ENCODE measurements around the gene GAD2.

The GAD2 gene

DNA sequence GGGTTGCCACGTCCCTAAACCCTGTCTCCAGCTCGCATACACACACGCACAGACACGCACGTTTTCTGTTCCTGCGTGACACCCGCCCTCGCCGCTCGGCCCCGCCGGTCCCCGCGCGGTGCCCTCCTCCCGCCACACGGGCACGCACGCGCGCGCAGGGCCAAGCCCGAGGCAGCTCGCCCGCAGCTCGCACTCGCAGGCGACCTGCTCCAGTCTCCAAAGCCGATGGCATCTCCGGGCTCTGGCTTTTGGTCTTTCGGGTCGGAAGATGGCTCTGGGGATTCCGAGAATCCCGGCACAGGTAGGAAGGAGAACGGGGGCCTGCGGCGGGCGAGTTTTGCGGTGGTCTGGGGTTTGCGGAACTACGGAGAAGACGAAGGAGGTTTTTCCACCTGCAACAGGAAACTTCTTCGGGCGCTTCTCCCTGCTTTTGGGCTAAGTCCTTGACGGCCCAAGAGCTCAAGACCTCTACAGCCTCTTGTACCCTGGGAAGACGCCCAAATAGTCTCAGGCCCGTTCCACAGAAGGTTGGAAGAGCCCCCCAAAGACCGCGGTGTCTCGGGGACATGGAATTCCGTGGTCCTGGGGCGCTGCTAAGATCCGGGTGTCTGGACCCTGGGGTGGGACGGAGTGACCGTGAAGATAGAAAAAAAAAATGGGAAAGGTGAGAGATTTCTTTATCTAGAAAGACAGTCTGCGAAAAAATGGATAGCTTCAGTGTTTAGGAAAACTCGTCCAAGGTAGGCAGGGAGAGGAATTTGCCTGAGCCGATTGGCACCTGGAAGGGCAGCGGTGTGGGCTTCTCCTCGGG is at the start of gene GAD2:
Gene GAD2, plus strand, starts transcription at position 190 of the 811 bp plus-strand sequence. Its CDS starts 36 bp downstream, at position 226.
- DNase-seq (ENCODE audit: low read depth) = no peak

DNA sequence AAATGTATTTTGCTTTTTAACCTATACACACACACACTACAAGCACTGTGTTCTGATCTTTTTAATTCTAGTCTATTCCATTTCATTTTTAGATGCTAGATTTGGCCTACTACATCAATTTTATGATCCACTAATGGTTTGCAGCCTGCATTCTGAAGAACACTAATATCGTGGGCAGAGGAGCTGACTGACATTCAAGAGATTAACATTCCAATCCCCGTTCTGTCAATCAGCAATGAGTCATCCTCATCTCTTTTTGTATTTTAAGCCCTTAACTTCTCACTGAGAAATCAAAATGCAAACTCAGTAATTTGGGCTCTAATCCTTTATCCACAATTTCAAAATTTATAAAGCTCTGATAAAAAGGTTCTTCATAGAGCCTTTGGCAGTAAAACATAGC is 47.1 kb upstream of the GAD2 start:
- no peak for DNase-seq (ENCODE audit: low read depth)

DNA sequence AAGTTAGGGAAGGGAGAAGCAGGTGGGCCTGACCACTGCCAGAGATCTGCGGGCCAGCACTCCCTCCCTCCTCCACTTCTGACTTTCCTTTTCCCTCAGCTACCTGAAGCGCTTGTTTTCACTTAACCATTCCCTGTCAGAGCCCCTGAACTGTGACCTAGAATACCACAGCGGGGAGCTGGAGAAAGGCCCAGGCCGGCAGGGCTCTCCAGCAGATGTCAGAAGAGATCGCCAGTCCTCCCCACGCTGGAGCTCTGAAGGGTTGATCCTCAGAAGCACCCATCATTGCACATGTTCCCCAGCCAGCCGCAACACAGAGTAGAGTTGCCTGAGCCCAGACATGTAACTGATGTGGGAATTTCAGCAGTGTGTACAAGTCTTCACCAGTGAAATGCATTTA is 44.4 kb upstream of the GAD2 start:
- no peak for DNase-seq (ENCODE audit: low read depth)

DNA sequence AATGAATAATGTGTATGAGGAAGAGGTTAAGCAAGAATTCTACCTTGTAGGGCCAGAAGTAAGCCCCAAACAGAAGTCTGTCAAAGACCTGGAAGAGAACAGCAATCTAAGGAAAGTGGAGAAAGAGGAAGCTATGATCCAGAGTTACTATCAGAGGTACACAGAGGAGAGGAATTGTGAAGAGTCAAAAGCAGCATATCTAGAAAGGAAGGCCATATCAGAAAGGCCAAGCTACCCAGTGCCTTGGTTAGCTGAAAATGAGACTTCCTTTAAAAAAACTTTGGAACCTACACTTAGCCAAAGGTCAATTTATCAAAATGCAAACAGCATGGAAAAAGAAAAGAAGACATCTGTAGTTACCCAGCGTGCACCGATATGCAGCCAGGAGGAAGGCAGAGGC is 42.7 kb upstream of the GAD2 start:
- no peak for DNase-seq (ENCODE audit: low read depth)

DNA sequence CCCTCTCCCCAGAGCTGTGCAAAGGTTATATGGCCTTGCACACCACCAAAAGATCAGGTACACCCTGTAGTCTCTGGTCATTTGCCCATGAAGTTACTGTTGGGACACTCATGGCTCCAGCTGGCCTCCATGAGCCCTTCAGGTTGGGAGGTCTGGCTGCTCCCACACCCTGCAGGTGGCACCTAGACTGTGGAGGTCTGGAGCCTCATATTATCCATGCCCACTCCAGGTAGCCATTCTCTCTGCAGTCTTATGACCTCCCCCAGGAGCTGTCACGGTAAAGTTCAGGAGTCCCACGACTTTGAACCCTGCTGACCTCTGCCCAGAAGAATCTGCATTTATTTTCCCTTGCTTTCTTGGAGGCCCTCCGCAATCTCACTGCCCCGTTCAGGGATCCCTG is 39.2 kb upstream of the GAD2 start:
- DNase-seq (ENCODE audit: low read depth) = no peak

DNA sequence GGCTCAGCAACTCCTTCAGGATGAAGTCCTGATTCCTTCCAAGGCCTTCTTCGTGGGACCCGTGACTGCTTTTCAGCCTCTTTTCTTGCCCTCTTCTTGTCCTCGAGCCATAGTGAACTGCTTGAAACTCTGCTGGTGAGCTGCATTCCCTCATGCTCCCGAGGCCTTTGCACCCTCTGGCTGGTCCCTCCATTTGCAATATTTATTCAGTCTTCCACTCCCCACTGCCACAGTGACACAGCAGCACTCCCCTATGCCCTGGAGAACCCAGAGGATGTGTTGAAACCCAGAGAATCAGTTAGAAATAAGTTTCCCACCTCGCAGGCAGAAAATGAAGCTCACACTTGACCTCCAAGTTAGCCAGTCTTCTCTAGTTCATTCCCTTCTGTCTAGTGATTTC is 22.3 kb upstream of the GAD2 start:
- DNase-seq (ENCODE audit: low read depth) = no peak

DNA sequence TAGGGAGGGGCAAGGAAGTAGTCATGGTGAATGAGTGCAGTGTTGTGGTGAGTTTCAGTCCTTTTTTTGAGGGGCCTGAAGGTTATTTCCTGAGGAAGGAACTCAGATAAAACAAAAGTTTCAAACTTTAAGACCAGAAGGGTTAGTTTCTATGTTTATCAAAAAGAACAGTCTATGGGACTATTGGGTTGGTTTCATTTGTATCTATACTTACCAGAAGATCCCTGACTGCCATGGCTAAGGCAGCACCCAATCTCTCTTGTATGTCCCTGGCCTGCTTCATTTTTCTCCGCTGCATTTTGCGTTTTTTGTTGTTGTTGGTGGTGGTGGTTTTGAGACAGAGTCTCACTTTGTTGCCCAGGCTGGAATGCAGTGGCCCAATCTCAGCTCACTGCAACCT is 19.3 kb upstream of the GAD2 start:
- DNase-seq (ENCODE audit: low read depth) = no peak

DNA sequence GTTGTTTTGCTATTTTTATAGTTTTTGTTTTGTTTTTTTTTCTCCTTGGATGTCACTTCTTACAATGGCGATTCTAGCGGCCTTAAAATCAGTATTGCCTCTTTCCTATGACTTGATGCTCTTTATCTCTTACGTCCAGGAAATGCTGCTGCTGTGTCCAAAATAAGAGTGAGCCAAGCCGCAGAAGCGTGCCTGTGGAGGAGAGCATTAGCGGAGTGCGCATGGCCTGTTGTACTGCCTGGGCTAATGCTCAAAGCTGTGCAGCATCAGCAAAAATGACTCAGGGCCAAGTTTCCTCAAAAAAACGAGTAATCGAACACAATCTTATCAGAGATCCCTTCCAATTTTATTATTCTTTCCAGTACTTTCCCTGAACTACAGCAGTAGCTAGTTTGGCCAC is 18.5 kb upstream of the GAD2 start:
- no peak for DNase-seq (ENCODE audit: low read depth)

DNA sequence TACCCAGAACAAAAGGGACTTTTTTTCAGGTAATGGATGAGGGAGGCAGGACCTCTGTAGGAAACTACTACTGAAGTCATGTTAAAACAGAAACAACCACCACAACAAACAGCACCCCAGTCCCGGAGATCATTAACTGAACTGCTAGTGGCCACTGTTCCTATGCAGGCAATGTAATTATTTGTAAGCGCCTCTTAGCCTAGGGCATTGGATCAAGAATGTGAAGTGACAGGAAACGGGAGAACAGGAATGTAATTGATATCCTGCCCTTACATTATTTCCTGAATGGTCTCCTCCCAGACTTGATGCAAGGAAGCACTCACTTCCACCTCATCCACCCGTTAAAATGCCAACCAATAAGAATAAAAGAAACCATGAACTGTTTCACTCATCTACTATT is 16.7 kb upstream of the GAD2 start:
- no peak for DNase-seq (ENCODE audit: low read depth)

DNA sequence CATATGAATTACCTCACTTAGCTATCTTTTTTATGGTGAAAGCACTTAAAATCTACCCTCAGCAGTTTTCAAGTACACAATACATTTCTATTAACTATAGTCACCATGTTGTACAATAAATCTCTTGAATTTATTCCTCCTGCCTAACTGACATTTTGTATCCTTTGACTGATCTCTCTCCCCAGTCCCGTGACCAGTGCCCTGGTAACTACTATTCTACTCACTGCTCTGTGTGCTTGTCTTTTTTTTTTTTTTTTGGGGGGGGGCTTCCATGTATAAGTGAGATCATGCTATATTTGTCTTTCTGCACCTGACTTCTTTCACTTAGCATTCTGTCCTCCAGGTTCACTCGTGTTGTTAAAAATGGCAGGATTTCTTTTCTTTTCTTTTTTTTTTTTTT is 11.4 kb upstream of the GAD2 start:
- DNase-seq (ENCODE audit: low read depth) = no peak

DNA sequence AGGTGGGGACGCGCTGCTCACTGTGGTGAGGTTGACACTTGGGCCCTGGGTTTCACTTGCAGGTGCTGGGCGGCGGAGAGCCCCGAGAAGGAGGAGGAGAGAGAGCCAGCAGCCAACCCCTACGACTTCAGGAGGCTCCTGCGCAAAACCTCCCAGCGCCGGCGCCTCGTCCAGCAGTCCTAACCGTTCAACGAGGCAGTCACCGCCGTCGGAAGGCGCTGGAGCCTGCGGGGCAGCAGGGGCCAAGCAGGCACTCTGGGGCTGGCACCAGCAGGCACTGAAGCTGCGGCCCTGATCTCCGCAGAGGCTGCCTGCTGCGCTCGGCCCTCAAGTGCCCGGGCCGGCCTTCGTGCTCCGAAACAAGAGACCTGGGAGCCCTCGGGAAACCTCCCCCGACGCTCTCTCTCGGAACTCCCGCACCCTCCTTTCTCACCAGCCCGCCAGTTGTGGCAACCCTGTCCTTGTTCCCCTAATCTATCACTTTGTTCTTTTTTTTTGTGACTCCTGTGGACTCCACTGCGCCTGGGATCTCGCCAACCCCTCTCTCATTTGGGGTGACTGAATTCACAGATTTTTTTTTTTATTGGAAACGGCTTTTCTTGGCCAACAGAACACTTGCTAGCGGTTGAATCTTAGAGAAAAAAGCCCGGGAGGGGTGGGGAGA is 4.7 kb upstream of the GAD2 start:
- no peak for DNase-seq (ENCODE audit: low read depth)

DNA sequence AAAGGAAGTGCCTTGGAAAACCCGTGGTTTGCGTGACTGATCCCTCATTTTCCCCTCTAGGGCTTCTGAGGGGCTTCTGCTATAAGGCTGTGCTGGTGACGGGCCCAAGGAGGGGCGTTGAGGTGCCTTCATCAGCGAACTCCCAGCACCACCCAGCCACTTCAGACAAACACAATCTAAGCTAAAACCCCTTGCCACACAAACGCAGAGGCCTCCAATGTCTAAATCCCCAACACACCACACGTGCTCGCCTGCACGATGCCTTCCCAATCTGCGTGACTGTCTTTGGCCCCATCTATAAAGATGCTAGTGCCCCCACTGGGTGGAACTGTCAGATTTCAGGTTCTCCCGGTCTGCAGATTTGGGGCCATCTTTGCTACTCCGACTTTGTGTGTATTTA is 4.1 kb upstream of the GAD2 start:
- DNase-seq (ENCODE audit: low read depth) = no peak

DNA sequence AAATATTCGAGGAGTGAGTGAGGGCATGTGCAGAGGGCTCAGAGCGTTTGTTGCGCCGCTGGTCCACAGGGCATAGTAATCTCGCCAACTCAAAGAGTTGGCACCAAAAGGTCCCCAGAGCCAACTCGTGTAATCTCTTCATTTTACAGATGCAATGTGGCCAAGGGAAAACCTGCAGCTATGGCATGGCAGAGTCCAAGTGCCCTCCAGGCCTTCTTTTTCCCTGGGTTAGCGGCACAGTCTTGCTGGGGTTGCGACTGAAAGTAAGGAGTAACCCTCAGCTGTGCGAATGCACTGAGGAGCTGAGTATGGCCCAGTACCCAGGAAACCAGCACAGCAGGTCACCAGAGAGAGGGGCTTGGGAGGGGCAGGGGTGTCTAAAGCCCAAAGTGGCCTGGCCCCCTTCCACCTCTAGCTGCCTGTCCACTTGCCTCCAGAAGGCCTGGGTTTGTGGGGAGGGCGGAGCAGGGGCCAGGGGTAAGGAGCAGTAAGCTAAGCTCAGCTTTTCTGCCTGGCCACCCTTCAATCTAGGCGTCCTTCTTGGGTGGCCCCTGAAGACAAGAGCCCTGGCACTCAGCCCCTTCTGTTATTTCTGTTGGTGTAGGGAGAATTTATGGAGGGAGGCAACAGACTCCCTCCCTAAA is 3.3 kb upstream of the GAD2 start:
- DNase-seq (ENCODE audit: low read depth) = no peak

DNA sequence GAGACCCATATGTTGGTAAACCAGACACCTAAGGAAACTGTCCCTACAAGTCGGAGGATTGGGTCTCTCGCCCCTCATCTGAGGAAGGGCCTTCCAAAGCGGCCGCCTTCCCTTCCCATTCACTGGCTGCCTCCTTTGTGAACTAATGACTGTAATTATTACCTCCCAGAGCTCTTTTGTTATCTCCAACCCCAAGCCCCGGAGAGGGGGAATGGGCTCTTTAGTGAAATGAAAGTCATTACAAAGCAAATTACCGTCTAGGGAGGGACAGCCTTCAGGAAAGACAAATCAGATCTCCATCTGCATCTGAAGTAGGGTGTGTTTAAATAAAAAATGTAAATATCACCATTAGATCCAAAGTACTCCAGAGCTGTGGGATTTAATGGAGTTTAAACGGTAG is 2.6 kb upstream of the GAD2 start:
- no peak for DNase-seq (ENCODE audit: low read depth)

DNA sequence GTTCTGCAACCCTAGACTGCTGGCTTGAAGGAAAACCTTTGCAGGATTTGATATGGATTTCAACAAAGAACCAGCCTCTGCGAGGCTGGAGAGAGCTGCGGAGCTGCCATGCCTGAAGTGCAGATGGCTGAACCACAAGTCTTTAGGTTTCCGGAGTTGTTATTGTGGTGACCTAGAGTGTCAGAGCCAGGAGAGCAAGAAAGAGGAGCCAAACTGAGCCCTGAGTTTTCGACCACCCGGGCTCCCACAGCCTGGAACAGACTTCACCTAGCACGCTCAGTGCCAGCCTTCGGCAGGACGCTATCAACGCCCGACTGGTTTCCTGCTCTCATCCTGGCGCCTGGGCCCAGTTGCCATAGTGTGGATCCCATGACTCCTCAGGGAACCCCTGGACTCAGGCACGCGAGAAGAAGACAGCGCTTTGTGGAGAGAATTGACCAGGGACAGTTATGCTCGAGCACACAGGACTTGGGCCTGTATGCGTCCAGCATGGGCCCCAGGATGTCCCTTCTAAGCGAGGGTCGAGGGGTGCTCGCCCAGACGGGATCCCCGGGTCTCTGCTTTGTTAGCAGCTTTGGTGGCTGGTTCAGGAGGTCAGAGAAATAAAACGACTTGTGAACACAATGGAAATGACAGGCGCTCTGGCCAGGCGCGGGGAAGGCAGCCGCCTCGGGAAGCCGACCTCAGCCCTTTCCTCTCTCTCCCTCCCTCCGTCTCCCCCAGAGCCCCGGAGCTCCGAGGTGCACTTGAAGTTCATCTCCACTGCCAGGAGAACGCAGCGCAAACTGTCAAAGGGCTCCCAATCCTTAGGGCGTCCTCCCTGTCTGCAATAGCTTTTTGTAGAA is 1.8 kb upstream of the GAD2 start:
- no peak for DNase-seq (ENCODE audit: low read depth)

DNA sequence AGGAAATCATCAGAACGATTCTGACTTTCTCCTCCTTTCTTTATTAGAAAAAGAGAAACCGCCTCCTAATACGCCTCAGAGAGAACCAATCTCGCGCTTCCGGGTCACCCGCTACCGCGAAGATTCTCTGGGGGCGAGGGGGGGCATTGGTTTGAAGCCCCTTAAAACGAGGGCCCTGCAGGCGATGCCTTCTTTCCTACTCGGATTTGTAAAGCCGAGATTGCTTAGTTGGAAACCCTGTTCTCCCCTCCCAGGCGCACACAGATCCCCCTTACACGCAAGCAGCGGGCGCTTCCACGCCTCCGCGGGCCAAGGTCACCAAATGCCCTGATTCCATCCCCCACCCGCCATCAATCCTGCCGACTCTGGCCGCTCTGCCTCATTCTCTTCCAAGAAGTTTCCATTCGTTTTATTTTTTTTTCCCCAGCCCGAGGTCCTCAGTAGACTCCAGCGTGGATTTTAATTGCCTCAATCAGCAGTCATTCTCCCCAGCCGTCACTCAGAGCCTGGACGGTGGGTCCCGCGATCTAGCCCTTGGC is 1.1 kb upstream of the GAD2 start:
- DNase-seq (ENCODE audit: low read depth) = no peak

DNA sequence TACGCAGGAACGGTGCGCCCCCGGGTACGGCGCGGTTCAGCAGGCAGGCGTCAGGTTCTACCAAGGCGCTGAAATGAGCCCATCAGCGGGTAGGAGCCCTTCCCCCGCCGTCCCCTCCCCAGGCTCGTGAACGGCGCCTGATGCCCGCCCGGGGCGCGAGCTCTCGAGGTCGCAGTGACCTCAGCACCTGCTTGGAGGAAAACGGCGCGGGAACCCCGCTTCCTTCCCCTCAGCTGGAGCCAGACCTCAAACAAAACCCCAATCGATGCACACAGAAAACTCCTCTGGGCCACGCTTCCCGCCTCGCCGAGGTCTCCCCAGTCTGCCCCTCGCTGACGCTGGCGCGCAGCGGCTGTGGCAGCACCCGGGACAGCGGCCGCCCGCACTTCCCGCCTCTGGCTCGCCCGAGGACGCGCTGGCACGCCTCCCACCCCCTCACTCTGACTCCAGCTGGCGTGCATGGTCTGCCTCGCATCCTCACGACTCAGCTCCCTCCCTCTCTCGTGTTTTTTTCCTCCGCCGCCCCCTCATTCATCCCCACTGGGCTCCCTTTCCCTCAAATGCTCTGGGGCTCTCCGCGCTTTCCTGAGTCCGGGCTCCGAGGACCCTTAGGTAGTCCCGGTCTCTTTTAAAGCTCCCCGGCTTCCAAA is 514 bp upstream of the GAD2 start:
- DNase-seq (ENCODE audit: low read depth) = no peak

DNA sequence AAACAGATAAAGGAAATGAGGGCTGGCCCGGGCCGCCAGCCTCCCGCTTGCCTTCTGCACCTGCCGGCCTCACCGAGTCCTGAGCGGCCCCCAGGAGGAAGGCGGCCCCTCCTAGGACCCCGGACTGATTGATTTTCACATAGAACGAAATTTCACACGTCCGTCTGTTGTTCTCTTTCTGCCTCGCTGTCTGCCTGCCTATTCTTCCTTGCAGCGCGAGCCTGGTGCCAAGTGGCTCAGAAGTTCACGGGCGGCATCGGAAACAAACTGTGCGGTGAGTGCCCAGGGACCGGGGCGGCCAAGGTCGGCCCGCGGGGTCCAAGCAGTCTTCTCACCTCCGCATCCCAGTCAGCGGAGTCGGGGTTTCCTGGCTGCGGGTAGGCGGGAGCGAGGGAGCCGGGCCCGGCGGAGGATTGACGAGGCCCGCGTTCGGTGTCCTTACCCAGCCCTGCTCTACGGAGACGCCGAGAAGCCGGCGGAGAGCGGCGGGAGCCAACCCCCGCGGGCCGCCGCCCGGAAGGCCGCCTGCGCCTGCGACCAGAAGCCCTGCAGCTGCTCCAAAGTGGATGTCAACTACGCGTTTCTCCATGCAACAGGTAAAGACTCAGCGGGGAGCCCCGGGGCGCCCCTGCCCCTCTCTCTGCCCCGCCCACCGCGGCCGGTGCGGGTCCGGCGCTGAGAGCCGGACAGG is 967 bp downstream of the GAD2 start:
- no peak for DNase-seq (ENCODE audit: low read depth)

DNA sequence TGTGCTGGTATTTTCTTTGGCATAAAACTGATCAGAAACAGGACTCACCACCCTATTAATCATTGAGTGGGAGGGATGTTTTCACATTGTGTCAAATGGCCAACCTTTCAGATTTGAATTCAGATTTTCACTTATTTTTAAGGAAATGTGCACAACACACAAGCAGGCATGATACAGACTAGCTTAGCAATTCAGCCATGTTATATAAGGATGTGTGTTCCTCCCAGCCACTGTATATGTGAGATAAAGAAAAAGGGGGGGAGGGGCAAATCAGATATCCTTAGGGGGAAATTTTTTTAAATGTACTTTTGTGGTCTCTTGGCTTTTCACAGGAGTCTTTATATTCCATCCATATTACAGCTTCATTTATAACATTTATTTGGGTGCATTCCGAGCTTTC is 3.1 kb downstream of the GAD2 start:
- DNase-seq (ENCODE audit: low read depth) = no peak

DNA sequence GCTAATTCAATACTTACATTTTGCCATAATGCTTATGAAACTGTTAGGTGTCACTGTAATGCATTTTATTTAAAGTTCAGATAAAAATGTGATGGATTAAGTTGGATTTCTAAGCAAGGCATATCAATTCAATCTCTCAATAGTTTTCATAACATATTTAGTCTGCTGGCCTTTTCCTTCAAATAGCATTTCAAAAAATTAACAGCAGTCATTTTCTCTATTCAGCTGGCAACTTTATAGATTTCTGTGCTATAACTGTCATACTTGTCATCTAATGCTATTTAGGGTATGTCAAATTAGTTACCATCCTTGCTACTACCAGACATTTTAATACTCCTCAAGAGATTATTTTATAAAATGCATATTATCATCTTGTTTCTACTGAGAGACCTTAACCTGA is 4.3 kb downstream of the GAD2 start:
- no peak for DNase-seq (ENCODE audit: low read depth)

DNA sequence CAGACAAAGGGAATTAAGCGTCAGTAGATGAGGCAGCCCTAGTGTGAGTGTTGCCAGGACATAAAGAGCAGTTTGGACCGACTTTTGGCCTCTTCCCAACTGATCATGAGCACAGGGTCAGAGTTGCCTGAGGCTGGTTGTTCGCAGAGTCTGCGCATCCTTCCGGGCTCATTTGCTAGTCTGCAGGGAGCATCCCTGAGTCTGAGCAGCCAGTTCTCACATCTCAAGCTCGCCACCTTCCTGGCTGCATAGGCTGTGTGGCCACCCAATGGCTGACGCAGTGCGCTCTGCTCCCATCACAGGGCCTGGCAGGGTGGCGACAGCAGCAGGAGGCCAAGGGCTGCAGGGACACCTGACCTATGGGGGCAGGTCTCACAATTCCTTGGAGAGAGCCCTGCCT is 5.0 kb downstream of the GAD2 start:
- DNase-seq (ENCODE audit: low read depth) = no peak
